Lung (tissue), 12 donors: ENCODE measurements around the gene MYLK. TPM values are rescaled to one million over a fixed set of nuclear protein-coding genes. Genes with fewer than 3 reads are reported as not detected.
A peak's percentile ranks its signal among the peaks of the same experiment; 100 is the strongest.
"Not testable (repeated sequence)": the region's sequence is repeated elsewhere in the genome, so short reads cannot be mapped to it uniquely, and the experiment has no call there.

ENCODE experiments used
- ATAC-seq: fragments of 200-7000 bp; cut with Tn5 transposase; one replicate; pipeline ENCODE4 v1.9.1; 2020; ENCODE audit warnings: moderate number of reproducible peaks; ENCODE audit not compliant: insufficient read depth, low FRiP score
- DNase-seq, 3 donors: peaks; one replicate each; pipeline ENCODE4 v3.0.0-alpha.2; 2013 to 2017
- H3K27ac ChIP-seq, 2 donors: one replicate each; pipeline ENCODE4 v1.5.1; 2013; ENCODE audit warnings: mild to moderate bottlenecking in 2 of 2, moderate library complexity in 2 of 2, control low read depth in 1 of 2, inconsistent platforms in 1 of 2, low read depth in 1 of 2, low read length in 1 of 2
- H3K27me3 ChIP-seq, 3 donors: one replicate each; pipeline ENCODE4 v1.5.1; 2013; ENCODE audit warnings: low read length in 2 of 3; ENCODE audit not compliant: control insufficient read depth in 3 of 3, insufficient read depth in 3 of 3
- H3K36me3 ChIP-seq, 4 donors: one replicate each; pipeline ENCODE4 v1.5.1; 2013; ENCODE audit warnings: low read length in 4 of 4, mild to moderate bottlenecking in 1 of 4, moderate library complexity in 1 of 4; ENCODE audit not compliant: control insufficient read depth in 4 of 4, insufficient read depth in 4 of 4
- H3K4me1 ChIP-seq, 5 donors: one replicate each; pipeline ENCODE4 v1.5.1; 2013; ENCODE audit warnings: low read length in 5 of 5, mild to moderate bottlenecking in 2 of 5, moderate library complexity in 1 of 5; ENCODE audit not compliant: control insufficient read depth in 5 of 5, insufficient read depth in 5 of 5
- H3K4me3 ChIP-seq: one replicate; pipeline ENCODE4 v1.5.1; 2013; ENCODE audit warnings: mild to moderate bottlenecking, control low read depth, moderate library complexity
- H3K9ac ChIP-seq, 2 donors: one replicate each; pipeline ENCODE4 v1.5.1; 2013; ENCODE audit warnings: low read length in 2 of 2, control low read depth in 1 of 2; ENCODE audit not compliant: insufficient read depth in 1 of 2
- H3K9me3 ChIP-seq, 4 donors: one replicate each; pipeline ENCODE4 v1.5.1; 2013; ENCODE audit warnings: low read length in 3 of 4, mild to moderate bottlenecking in 1 of 4, moderate library complexity in 1 of 4; ENCODE audit not compliant: control insufficient read depth in 4 of 4, insufficient read depth in 3 of 4
- WGBS, 2 donors: extraction: QIAGEN DNeasy Blood & Tissue Kit; methylation state at CpG; one replicate each; pipeline ENCODE4 v1.1.7; 2013; 5-methylcytosine and 5-hydroxymethylcytosine counted together
- polyA plus RNA-seq, 2 donors: library from polyadenylated mRNA; stranded (reverse); fragments of 200-250 nt; gene quantifications; one replicate each; pipeline ENCODE4 v1.2.1, GENCODE V29; 2013
- total RNA-seq, 2 donors: library from RNA; depleted of rRNA in 1 of 2; stranded (reverse); fragments of >200 nt in 1 of 2; gene quantifications; one replicate each; pipeline ENCODE4 v1.2.1, GENCODE V29; 2014 to 2021
- TF ChIP-seq, protein P1 (sequence below): IDR thresholded peaks from 2 replicates; pipeline ENCODE4 v1.5.1; 2012; ENCODE audit warnings: mild to moderate bottlenecking; ENCODE audit errors: control extremely low read depth, extremely low read depth
- donor health status: control.
- donor health status: control.
- donor health status: Bipolar disorder and iron deficiency.
- donor health status: healthy.
- donor health status: DM: yes; HTN: yes; CAD: no.

Gene MYLK
- total and polyA plus RNA-seq, 4 donors: 23.3 to 324 (median 112) TPM

DNA sequence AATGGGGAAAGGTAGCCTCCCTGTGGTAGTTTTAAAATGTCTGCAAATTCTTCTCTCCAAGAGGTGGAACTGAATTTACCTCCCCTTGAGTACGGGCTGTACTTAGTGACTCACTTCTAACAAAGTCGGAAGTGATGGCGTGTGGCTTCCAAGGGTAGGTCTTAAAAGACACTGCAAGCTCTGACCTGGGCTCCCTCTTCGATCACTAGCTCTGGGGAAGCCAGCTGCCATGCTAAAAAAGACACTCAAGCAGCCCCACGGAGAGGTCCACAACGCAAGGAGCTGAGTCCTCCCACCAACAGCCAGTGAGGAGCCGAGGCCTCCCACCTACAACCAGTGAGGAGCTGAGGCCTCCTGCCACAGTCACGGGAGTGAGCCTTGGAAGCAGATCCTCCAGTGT, 177.3 kb downstream of the MYLK start:
- Histone ChIP-seq H3K9me3 (no peaks in the 10 kb centered on the region), H3K27ac (no peak overlapping the region), H3K4me3 (no peak overlapping the region), H3K9ac (no peak overlapping the region), H3K4me1 (peaks cover 0 to 28% (median 9%) of the 10 kb centered on the region in 5 donors), H3K27me3 (no peaks in the 10 kb centered on the region), H3K36me3 (peaks cover 0 to 36% (median 15%) of the 10 kb centered on the region in 4 donors)
- DNase-seq: no peak
- 90 to 91% methylated on average over 8 of the region's 8 CpGs for WGBS, 2 donors
- TF ChIP-seq, protein P1, sequence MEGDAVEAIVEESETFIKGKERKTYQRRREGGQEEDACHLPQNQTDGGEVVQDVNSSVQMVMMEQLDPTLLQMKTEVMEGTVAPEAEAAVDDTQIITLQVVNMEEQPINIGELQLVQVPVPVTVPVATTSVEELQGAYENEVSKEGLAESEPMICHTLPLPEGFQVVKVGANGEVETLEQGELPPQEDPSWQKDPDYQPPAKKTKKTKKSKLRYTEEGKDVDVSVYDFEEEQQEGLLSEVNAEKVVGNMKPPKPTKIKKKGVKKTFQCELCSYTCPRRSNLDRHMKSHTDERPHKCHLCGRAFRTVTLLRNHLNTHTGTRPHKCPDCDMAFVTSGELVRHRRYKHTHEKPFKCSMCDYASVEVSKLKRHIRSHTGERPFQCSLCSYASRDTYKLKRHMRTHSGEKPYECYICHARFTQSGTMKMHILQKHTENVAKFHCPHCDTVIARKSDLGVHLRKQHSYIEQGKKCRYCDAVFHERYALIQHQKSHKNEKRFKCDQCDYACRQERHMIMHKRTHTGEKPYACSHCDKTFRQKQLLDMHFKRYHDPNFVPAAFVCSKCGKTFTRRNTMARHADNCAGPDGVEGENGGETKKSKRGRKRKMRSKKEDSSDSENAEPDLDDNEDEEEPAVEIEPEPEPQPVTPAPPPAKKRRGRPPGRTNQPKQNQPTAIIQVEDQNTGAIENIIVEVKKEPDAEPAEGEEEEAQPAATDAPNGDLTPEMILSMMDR: no peak
- no peak for ATAC-seq

DNA sequence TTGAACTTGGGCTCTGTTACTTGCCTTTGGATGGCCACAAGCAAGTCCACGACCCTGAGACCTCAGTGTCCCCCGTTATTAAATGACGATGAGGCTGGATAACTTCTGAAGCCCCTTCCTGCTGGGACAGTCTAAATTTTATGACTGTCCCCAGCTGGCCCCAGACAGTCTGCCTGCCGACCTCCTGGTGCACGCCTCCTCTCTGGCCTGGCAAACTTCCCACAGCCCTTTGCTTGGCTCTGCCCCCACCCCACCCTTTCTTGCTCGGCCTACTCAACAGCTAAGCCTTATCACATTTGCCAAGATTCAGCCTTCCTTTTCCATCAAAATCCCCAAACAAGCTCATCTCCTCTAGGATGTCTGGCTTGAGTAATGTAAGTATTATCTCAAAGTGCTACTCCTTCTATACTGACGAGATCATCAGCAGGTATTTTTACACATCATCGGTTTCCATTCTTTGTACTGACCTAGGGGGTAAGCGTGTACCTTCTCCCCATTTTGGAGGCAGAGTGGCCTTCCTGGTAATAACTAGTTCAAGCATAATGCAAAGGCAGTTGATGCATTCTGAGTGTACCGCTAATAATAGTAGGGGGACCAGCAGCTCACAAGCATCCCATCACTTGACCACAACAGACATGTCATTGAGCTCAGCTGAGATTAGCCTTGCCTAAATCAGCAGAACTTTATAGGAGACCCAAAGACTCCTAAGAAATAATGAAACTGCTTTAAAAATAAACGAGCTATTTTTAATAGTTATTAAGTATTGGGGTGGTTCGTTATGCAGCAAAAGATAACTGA, 178.4 kb downstream of the MYLK start:
- Histone ChIP-seq H3K27me3 (no peaks in the 10 kb centered on the region), H3K36me3 (peaks cover 0 to 35% (median 15%) of the 10 kb centered on the region in 4 donors), H3K9me3 (no peaks in the 10 kb centered on the region), H3K4me3 (no peak overlapping the region), H3K4me1 (peaks cover 0 to 36% (median 9%) of the 10 kb centered on the region in 5 donors), H3K9ac (no peak overlapping the region), H3K27ac (no peak overlapping the region)
- WGBS, 2 donors: 66 to 70% methylated on average over 12 of the region's 12 CpGs
- TF ChIP-seq, protein P1: no peak
- ATAC-seq (no peak), DNase-seq (peak; percentile 55 to 73 (median 66))

DNA sequence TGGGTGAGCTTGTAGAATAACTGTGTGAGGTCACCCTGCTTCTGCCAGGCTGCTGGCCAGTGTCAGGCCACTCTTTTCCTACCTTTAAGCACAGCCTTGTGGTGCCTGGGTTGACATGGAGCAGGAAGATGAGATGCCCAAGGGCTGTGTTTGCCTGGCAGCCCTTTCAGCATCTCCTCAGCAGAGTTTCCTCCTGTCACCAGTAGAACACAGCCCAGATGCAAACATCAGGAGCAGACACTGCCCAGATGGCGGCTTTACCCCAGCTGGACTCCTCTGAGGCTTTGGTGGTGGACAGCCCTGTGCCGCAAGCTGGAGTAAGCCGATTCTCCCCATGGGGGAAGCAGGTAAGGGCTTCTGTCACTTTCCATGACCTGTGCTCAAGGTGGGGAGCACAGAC, 180.5 kb downstream of the MYLK start:
- not testable (repeated sequence) for H3K9ac ChIP-seq, H3K27ac ChIP-seq, H3K4me3 ChIP-seq, H3K9me3 ChIP-seq, DNase-seq, ATAC-seq, H3K27me3 ChIP-seq
- 94 to 98% methylated on average over 3 of the region's 3 CpGs for WGBS, 2 donors
- Histone ChIP-seq H3K4me1 (peaks cover 0 to 42% (median 9%) of the 10 kb centered on the region in 5 donors), H3K36me3 (peaks cover 0 to 42% (median 13%) of the 10 kb centered on the region in 4 donors)

DNA sequence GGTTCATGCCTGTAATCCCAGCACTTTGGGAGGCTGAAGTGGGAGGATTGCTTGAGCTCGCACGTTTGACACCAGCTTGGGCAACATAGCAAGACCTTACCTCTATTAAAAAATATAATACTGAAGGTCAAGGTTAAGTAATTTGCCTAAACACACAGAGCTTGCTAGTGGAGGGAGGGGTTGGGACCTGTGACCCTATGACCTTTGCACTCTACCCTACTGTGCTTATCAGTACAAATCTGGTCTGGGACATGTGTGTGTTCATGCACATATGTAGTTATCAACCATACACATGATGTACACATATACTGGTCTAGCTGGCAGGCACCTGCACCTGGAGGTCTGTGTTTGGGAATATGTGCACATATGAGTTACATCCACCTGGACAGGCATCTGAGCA, 181.4 kb downstream of the MYLK start:
- no peak for DNase-seq
- Histone ChIP-seq H3K9me3 (no peaks in the 10 kb centered on the region), H3K9ac (no peak overlapping the region), H3K27ac (no peak overlapping the region), H3K36me3 (peaks cover 0 to 41% (median 14%) of the 10 kb centered on the region in 4 donors), H3K4me1 (peaks cover 0 to 51% (median 9%) of the 10 kb centered on the region in 5 donors), H3K4me3 (no peak overlapping the region), H3K27me3 (no peaks in the 10 kb centered on the region)
- no peak for ATAC-seq
- 81 to 92% methylated on average over 2 of the region's 2 CpGs for WGBS, 2 donors
- TF ChIP-seq, protein P1: no peak
